Central memory CD8-positive, alpha-beta T cell (primary cell): ENCODE data around the gene ETS1.

ENCODE experiments used
- ATAC-seq: fragments of 150-1000 bp; cut with Tn5 transposase; replicated peaks from 2 replicates; pipeline ENCODE4 v1.10.0; 2022; ENCODE audit warnings: mild to moderate bottlenecking, moderate FRiP score, moderate number of reproducible peaks; ENCODE audit not compliant: poor library complexity, severe bottlenecking; ENCODE audit errors: extremely low read depth
- DNase-seq, 2 donors: peaks; one replicate each; pipeline ENCODE4 v3.0.0; 2021; ENCODE audit warnings: low spot score in 2 of 2
- H3K27ac Mint-ChIP-seq: one replicate; pipeline ENCODE4 v1.8.0; 2022; ENCODE audit warnings: low read depth, mild to moderate bottlenecking, moderate library complexity, mixed read lengths
- H3K27me3 Mint-ChIP-seq: one replicate; pipeline ENCODE4 v1.8.0; 2022; ENCODE audit warnings: mixed read lengths
- H3K36me3 Mint-ChIP-seq: one replicate; pipeline ENCODE4 v1.8.0; 2022; ENCODE audit warnings: mild to moderate bottlenecking, moderate library complexity, mixed read lengths; ENCODE audit not compliant: insufficient read depth
- H3K4me1 Mint-ChIP-seq: one replicate; pipeline ENCODE4 v1.8.0; 2022; ENCODE audit warnings: mixed read lengths
- H3K4me3 Mint-ChIP-seq: one replicate; pipeline ENCODE4 v1.8.0; 2022; ENCODE audit warnings: mild to moderate bottlenecking, moderate library complexity, mixed read lengths
- H3K9me3 Mint-ChIP-seq: one replicate; pipeline ENCODE4 v1.8.0; 2022; ENCODE audit warnings: mixed read lengths

The ETS1 gene

GRCh38 chr11:128569291-128569690 lies 18.1 kb downstream of the ETS1 start:
- Mint-ChIP-seq H3K36me3 (no peaks in the 10 kb centered on the region), H3K9me3 (peaks cover 5% of the 10 kb centered on the region), H3K4me1 (peaks cover under 1% of the 10 kb centered on the region), H3K27ac (no peak overlapping the region), H3K4me3 (no peak overlapping the region), H3K27me3 (no peaks in the 10 kb centered on the region)
- DNase-seq = no peak
- ATAC-seq = no peak

DNA sequence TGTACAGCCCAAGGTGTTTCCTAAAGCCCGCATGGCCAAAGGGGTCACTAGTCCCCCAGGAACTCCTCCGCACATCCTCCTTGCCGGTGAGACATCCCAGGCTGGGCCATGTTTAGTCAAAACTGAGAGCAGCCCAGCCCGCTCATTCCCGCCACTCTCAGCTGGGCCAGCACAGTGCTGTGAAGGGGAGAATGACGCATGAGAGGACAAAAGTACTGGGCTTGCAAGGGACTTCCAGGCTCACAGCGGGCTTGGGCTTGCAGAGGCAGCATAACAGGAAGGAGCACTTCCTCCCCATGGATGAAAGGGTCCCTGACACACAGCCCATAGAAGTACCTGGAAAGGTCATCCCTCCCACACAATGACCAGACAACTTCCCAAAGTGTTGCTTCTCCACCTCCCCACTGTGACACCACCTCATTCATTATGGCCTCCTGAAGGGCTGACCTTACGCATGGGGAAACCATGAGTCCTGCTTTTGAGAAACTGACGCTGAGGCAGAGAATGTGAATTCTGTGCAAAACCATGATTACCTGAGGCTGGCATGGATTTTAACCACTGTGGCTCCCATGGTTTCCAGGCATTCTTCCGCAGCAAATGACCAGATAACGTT lies 19.1 kb downstream of the ETS1 start:
- Mint-ChIP-seq H3K27ac (no peak overlapping the region), H3K4me3 (no peak overlapping the region), H3K4me1 (no peaks in the 10 kb centered on the region), H3K36me3 (no peaks in the 10 kb centered on the region), H3K9me3 (peaks cover 2% of the 10 kb centered on the region), H3K27me3 (no peaks in the 10 kb centered on the region)
- DNase-seq (no peak), ATAC-seq (no peak)

GRCh38 chr11:128567130-128567529 lies 20.2 kb downstream of the ETS1 start:
- Mint-ChIP-seq H3K4me1 (no peaks in the 10 kb centered on the region), H3K27ac (peak overlapping the region; percentile 27)

DNA sequence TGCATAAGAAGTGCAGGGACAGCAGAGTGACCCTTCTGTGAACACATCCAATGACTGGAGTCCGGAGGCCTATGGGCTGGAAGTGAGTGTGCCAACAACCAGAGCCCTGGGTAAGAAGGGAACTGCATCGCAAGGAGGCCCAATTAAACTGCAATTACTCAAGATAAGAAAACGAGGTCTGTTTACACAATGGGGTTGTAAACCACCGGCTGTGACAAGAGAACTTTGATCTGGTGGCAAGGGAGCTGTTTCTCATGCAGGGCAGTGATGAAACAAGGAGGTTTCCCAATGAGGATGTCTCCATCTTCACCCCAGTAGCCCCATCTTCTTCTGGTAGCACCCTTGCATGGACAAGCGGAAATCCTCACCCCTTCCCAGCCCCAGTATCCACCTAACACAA lies 21.5 kb downstream of the ETS1 start:
- Mint-ChIP-seq H3K36me3 (no peaks in the 10 kb centered on the region), H3K27ac (no peak overlapping the region), H3K4me1 (peaks cover 3% of the 10 kb centered on the region), H3K27me3 (no peaks in the 10 kb centered on the region), H3K4me3 (no peak overlapping the region), H3K9me3 (no peaks in the 10 kb centered on the region)
- DNase-seq = no peak
- no peak for ATAC-seq

More at GRCh38 chr11:128567130-128567529, 20.2 kb downstream of the ETS1 start:
- no peak overlapping the region for H3K4me3 Mint-ChIP-seq
- H3K9me3 Mint-ChIP-seq = no peaks in the 10 kb centered on the region
- H3K27me3 Mint-ChIP-seq = no peaks in the 10 kb centered on the region
- no peak for ATAC-seq
- no peaks in the 10 kb centered on the region for H3K36me3 Mint-ChIP-seq
- no peak for DNase-seq

DNA sequence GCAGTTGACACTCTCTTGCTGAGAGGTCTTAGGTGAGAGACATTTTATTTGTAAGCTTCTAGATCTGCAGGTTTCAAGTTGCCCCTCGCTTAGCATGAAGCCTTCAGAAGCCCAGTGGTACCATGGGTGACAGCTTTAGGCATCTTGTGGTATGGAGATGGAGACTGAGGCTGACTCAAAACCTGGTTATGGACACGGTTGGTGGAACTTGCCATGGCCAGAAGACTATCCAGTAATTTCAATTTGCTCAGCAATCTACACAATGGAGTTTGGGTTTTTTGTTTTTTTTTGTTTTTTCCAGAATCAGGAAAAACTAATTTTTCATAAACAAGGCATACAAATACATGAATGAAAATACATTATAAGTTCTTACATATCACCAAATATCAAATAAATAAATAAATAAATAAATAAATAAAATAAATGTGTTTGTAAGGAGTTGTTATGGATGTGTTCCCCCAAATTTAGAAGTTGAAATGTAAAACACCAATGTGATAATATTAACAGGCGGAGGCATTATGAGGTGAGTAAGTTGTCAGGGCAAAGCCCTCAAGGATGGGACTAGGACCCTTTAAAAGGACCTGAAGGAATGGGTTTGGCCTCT lies 22.6 kb downstream of the ETS1 start:
- Mint-ChIP-seq H3K27ac (no peak overlapping the region), H3K36me3 (no peaks in the 10 kb centered on the region), H3K4me1 (peaks cover 9% of the 10 kb centered on the region), H3K4me3 (no peak overlapping the region), H3K9me3 (no peaks in the 10 kb centered on the region), H3K27me3 (no peaks in the 10 kb centered on the region)
- no peak for ATAC-seq
- no peak for DNase-seq

DNA sequence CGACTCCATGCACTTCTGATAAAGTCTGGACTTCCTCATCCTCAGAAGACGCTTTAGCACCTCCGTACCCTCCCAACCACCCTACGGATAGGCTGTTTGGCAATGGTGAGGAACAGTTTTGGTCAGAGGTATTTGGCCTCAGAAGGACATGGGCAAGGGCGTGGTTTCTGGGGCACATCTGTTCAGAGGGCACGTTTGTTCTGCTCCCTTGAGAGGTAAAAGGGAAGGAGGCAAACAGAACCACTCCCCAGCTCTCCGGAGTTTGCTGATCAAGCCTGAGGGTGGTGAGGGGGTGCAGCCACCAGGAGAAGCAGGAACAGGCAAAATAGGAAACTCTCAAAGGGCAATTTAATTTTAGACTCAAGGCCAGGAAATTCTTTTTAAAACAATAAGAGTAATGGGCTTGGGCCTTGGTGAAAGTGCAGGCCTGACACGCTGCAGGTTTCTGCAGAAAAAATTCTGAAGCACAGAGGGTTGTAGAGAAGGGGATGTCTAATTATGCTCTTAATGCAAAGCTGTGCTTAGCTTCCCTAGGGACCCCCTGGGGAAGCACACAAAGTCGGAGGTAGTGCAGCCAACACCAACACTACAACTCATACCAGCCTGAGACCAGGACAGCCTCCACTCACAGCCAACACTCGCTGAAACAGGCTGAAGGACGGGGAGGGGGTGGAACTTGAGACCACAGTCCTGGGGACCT lies 23.3 kb downstream of the ETS1 start:
- no peaks in the 10 kb centered on the region for H3K27me3 Mint-ChIP-seq

GRCh38 chr11:128563308-128563707 lies 24.1 kb downstream of the ETS1 start:
- H3K36me3 Mint-ChIP-seq = no peaks in the 10 kb centered on the region
- ATAC-seq (no peak), DNase-seq (no peak)
- H3K27ac Mint-ChIP-seq = no peak overlapping the region
- H3K27me3 Mint-ChIP-seq = no peaks in the 10 kb centered on the region
- H3K4me3 Mint-ChIP-seq = no peak overlapping the region
- H3K9me3 Mint-ChIP-seq = no peaks in the 10 kb centered on the region
- H3K4me1 Mint-ChIP-seq = peaks cover 14% of the 10 kb centered on the region

More for the DNA sequence above, 23.3 kb downstream of the ETS1 start:
- Mint-ChIP-seq H3K4me3 (no peak overlapping the region), H3K4me1 (peaks cover 10% of the 10 kb centered on the region), H3K36me3 (no peaks in the 10 kb centered on the region), H3K9me3 (no peaks in the 10 kb centered on the region), H3K27ac (no peak overlapping the region)
- no peak for ATAC-seq
- DNase-seq = no peak

GRCh38 chr11:128559496-128560103 lies 27.8 kb downstream of the ETS1 start:
- H3K4me3 Mint-ChIP-seq = no peak overlapping the region

GRCh38 chr11:128555606-128556005 lies 31.8 kb downstream of the ETS1 start:
- Mint-ChIP-seq H3K27me3 (no peaks in the 10 kb centered on the region), H3K4me3 (no peak overlapping the region), H3K4me1 (peaks cover 47% of the 10 kb centered on the region), H3K27ac (no peak overlapping the region), H3K36me3 (no peaks in the 10 kb centered on the region), H3K9me3 (no peaks in the 10 kb centered on the region)
- ATAC-seq (no peak), DNase-seq (no peak)

More at GRCh38 chr11:128559496-128560103, 27.8 kb downstream of the ETS1 start:
- no peaks in the 10 kb centered on the region for H3K36me3 Mint-ChIP-seq
- H3K27me3 Mint-ChIP-seq = no peaks in the 10 kb centered on the region
- H3K9me3 Mint-ChIP-seq = no peaks in the 10 kb centered on the region
- DNase-seq (no peak), ATAC-seq (no peak)
- H3K27ac Mint-ChIP-seq = no peak overlapping the region
- peaks cover 14% of the 10 kb centered on the region for H3K4me1 Mint-ChIP-seq

- H3K27me3 Mint-ChIP-seq = no peaks in the 10 kb centered on the region
- no peak for ATAC-seq
- H3K4me1 Mint-ChIP-seq = peaks cover 52% of the 10 kb centered on the region
- DNase-seq = no peak
- H3K27ac Mint-ChIP-seq = peak overlapping the region; percentile 95
- no peaks in the 10 kb centered on the region for H3K9me3 Mint-ChIP-seq
- H3K4me3 Mint-ChIP-seq = peak overlapping the region; percentile 54
- H3K36me3 Mint-ChIP-seq = no peaks in the 10 kb centered on the region
Observed at GRCh38 chr11:128553662-128554362, 33.5 kb downstream of the ETS1 start.

- peak overlapping the region; percentile 54 for H3K4me3 Mint-ChIP-seq
- H3K27ac Mint-ChIP-seq = peak overlapping the region; percentile 95
- DNase-seq = no peak
Observed at GRCh38 chr11:128552783-128553661, 34.3 kb downstream of the ETS1 start.

More at GRCh38 chr11:128552783-128553661, 34.3 kb downstream of the ETS1 start:
- Mint-ChIP-seq H3K9me3 (no peaks in the 10 kb centered on the region), H3K36me3 (no peaks in the 10 kb centered on the region), H3K27me3 (no peaks in the 10 kb centered on the region), H3K4me1 (peaks cover 59% of the 10 kb centered on the region)
- no peak for ATAC-seq
